Suprapubic skin (tissue), 4 donors: ENCODE data around the gene ALDH1L1. TPM values are rescaled to one million over a fixed set of nuclear protein-coding genes. Genes with fewer than 3 reads are reported as not detected.

Source experiments
- DNase-seq, 2 donors: peaks; one replicate each; pipeline ENCODE4 v3.0.0-alpha.2; 2019; ENCODE audit warnings: low spot score in 2 of 2
- H3K27ac ChIP-seq: fragments of 200-600 bp; sonication (generic); one replicate; pipeline ENCODE4 v1.5.1; 2019
- H3K27me3 ChIP-seq: fragments of 200-600 bp; sonication (generic); one replicate; pipeline ENCODE4 v1.5.1; 2019
- H3K36me3 ChIP-seq: fragments of 200-600 bp; sonication (generic); one replicate; pipeline ENCODE4 v1.5.1; 2019
- H3K4me1 ChIP-seq: fragments of 200-600 bp; sonication (generic); one replicate; pipeline ENCODE4 v1.5.1; 2019
- H3K4me3 ChIP-seq: fragments of 200-600 bp; sonication (generic); one replicate; pipeline ENCODE4 v1.5.1; 2019; ENCODE audit warnings: mild to moderate bottlenecking
- H3K9me3 ChIP-seq: fragments of 200-600 bp; sonication (generic); one replicate; pipeline ENCODE4 v1.5.1; 2019
- EP300 ChIP-seq: sonication (generic); formaldehyde crosslinking; IDR thresholded peaks from one replicate; pipeline ENCODE4 v1.6.1; 2017; ENCODE audit warnings: antibody characterized with exemption
- POLR2A ChIP-seq, 2 donors: fragments of 450-650 bp; IDR thresholded peaks; one replicate each; pipeline ENCODE4 v1.6.1; 2017; ENCODE audit warnings: antibody characterized with exemption in 2 of 2, mild to moderate bottlenecking in 2 of 2, moderate library complexity in 2 of 2
- POLR2AphosphoS5 ChIP-seq, 3 donors: sonication (generic); formaldehyde crosslinking; IDR thresholded peaks; one replicate each; pipeline ENCODE4 v1.6.1; 2017; ENCODE audit warnings: antibody characterized with exemption in 3 of 3
- WGBS: methylation state at CpG from one replicate; pipeline ENCODE4 v1.1.5; 2018; 5-methylcytosine and 5-hydroxymethylcytosine counted together
- total RNA-seq, 4 donors: library from RNA; depleted of rRNA; stranded (reverse); fragments of >200 nt; gene quantifications; one replicate each; pipeline ENCODE4 v1.1.0, GENCODE V29; 2016
- TF ChIP-seq, protein P1 (sequence below), 2 donors: fragments of 200-600 bp in 1 of 2; fragments of 450-650 bp in 1 of 2; sonication (generic) in 1 of 2; IDR thresholded peaks; one replicate each; pipeline ENCODE4 v1.5.1; 2016 to 2019; ENCODE audit warnings: antibody characterized with exemption in 2 of 2, mild to moderate bottlenecking in 1 of 2, moderate library complexity in 1 of 2

The ALDH1L1 gene
- 1 to 10 TPM; 5.1 to 8.5 (median 7.4) TPM for total RNA-seq

DNA sequence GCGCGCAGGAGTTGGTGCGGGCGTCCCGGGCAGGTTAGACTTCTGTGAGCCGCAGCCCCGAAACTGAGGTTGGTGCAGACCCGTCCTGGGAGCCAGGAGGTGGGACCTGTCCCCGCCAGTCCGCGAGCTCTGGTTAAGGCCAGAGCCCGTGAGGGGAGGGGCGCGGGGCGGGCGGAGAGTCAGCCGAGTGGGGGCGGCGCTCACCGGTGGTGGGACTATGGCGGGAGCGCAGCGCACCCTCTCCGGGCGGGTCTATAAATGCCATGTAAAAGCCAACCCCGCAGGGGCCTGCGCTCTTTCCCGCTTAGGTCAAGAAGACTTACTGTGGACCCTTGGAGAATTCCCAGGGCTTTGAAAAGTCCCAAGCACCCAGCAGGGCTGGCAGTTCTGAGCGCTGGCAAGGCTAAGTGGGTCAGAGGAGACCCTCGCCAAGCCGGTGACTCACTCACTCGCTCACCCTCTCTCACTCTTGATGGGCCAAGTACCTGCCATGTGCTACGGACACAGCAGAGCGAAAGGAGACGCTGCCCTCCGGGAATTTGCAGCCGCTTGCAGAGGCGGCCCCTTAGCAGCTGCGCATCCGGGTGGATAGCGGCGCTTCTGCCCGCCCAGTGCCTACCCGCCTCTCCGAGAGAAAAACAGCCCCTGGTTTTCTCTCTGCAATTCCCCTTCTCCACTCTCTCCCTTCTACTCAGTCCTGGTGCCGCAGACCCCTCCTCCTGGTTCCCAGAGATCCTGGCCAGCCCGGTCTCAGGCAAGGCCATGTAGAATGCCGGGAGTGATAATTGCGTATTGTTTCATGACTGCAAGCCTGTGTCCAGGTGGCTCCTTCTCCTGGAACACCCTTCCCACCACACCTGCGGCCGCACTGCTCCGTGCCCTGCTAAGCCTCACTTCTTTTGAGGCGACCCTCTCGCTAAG, at the start of gene ALDH1L1:
Gene ALDH1L1, minus strand, starts transcription at position 110 of the 921 bp plus-strand sequence. CDS start 19,607 bp downstream, outside the sequence.
- peak within 1 kb of the TSS; percentile 45 for H3K27ac ChIP-seq
- peaks cover 23% of the 10 kb centered on the region for H3K4me1 ChIP-seq
- H3K36me3 ChIP-seq = no peaks in the 10 kb centered on the region
- 7% methylated on average over 31 of the region's 54 CpGs for WGBS
- DNase-seq = no peak
- TF ChIP-seq EP300 (peak; percentile 30), POLR2A (IDR thresholded peaks at IDR 0.05) (no peak)
- H3K27me3 ChIP-seq = peaks cover 36% of the 10 kb centered on the region
- H3K9me3 ChIP-seq = no peaks in the 10 kb centered on the region
- H3K4me3 ChIP-seq = peak within 1 kb of the TSS; percentile 53

DNA sequence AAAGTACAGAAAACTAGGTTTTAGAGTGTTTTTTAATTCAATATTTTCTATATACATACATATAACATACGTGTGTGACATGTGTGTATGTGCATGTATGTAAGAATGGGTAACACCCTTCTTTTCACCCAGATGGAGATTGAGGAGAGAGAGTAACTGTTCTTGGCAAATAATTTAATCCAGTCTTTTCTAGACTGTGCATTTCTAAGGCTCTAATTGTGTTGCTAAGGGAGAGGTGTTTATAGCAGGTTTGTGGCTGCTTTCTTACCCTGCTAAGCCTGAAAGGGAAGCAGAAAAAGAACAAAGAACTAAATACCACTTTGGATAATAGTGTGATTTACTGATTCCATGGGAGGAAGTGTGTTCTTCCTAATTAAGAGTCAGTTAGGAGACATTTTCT, 46.0 kb upstream of the ALDH1L1 start:
- WGBS = 0% methylated on average over 1 of the region's 1 CpG
- Histone ChIP-seq H3K4me1 (no peaks in the 10 kb centered on the region), H3K36me3 (no peaks in the 10 kb centered on the region), H3K27ac (no peak overlapping the region), H3K4me3 (no peak overlapping the region), H3K27me3 (peaks cover 6% of the 10 kb centered on the region), H3K9me3 (no peaks in the 10 kb centered on the region)
- no peak for DNase-seq
- no peak for TF ChIP-seq EP300
- no peak for TF ChIP-seq POLR2AphosphoS5 (IDR thresholded peaks at IDR 0.05)
- TF ChIP-seq, protein P1, sequence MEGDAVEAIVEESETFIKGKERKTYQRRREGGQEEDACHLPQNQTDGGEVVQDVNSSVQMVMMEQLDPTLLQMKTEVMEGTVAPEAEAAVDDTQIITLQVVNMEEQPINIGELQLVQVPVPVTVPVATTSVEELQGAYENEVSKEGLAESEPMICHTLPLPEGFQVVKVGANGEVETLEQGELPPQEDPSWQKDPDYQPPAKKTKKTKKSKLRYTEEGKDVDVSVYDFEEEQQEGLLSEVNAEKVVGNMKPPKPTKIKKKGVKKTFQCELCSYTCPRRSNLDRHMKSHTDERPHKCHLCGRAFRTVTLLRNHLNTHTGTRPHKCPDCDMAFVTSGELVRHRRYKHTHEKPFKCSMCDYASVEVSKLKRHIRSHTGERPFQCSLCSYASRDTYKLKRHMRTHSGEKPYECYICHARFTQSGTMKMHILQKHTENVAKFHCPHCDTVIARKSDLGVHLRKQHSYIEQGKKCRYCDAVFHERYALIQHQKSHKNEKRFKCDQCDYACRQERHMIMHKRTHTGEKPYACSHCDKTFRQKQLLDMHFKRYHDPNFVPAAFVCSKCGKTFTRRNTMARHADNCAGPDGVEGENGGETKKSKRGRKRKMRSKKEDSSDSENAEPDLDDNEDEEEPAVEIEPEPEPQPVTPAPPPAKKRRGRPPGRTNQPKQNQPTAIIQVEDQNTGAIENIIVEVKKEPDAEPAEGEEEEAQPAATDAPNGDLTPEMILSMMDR (IDR thresholded peaks at IDR 0.05) = no peak
- no peak for TF ChIP-seq POLR2A (IDR thresholded peaks at IDR 0.05)

DNA sequence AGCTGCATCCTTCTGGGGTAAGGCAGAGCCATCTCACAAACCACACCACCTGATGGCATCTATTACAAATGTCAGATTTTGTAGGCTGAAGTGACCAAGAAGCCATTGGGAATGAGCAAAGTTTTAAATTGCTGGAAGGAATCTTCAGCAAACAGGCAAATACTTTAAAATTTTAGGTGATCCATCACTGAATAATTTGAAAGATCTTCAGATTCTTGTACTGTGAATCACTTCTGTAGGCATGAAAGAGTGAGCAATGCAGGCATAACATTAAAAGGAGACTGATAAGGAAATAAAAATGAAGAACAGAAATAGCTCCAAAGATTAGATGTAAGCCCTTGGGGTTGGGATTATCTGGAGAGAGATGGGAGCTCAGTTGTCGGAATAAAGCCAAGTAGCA, 36.0 kb upstream of the ALDH1L1 start:
- no peaks in the 10 kb centered on the region for H3K9me3 ChIP-seq
- no peak for DNase-seq
- no peak for TF ChIP-seq POLR2AphosphoS5 (IDR thresholded peaks at IDR 0.05)
- TF ChIP-seq, protein P1 (IDR thresholded peaks at IDR 0.05) = no peak
- TF ChIP-seq POLR2A (IDR thresholded peaks at IDR 0.05) = no peak
- no peak for TF ChIP-seq EP300
- peaks cover 57% of the 10 kb centered on the region for H3K27me3 ChIP-seq
- no peak overlapping the region for H3K27ac ChIP-seq
- 73% methylated on average over 1 of the region's 1 CpG for WGBS
- H3K4me1 ChIP-seq = peaks cover 17% of the 10 kb centered on the region
- no peaks in the 10 kb centered on the region for H3K36me3 ChIP-seq
- H3K4me3 ChIP-seq = no peak overlapping the region

DNA sequence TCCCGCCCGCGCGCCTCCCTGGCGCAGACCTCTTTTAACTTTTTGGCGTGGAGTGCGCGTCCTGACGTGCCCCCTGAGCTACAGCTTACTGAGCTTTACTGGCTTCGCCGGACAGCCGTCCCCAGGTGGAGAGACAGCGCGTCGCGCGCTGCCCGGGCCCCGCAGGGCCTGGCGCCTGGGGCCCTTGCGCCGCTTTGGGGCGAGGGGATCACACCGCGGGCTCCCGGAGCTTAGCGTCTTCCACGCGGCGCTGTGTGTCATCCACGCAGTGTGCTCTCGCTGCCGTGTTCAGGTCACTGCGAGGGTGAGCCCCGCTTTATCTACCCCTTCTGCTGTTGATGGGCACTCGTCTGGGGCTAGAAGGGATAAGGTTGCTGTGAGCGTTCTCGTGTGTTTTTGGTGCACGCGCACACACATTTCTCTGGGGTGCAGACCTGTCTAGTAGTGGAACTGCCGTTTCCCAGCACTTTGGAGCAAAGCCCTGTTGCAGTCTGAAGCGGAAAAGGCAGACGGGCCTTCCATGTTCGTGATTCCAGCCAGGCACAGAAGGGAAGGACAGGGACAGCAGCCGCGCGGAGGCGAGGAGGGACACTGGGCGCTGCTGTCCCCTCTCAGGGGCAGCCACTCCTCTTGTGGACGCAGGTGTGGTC, 33.1 kb upstream of the ALDH1L1 start:
- no peak for DNase-seq
- H3K4me3 ChIP-seq = peak overlapping the region; percentile 58
- no peaks in the 10 kb centered on the region for H3K36me3 ChIP-seq
- no peaks in the 10 kb centered on the region for H3K9me3 ChIP-seq
- H3K4me1 ChIP-seq = peaks cover 23% of the 10 kb centered on the region
- H3K27ac ChIP-seq = no peak overlapping the region
- WGBS = 0% methylated on average over 1 of the region's 50 CpGs
- TF ChIP-seq POLR2AphosphoS5 (IDR thresholded peaks at IDR 0.05) (no peak), EP300 (no peak), POLR2A (IDR thresholded peaks at IDR 0.05) (no peak)
- TF ChIP-seq, protein P1 (IDR thresholded peaks at IDR 0.05) = no peak
- peaks cover 52% of the 10 kb centered on the region for H3K27me3 ChIP-seq

DNA sequence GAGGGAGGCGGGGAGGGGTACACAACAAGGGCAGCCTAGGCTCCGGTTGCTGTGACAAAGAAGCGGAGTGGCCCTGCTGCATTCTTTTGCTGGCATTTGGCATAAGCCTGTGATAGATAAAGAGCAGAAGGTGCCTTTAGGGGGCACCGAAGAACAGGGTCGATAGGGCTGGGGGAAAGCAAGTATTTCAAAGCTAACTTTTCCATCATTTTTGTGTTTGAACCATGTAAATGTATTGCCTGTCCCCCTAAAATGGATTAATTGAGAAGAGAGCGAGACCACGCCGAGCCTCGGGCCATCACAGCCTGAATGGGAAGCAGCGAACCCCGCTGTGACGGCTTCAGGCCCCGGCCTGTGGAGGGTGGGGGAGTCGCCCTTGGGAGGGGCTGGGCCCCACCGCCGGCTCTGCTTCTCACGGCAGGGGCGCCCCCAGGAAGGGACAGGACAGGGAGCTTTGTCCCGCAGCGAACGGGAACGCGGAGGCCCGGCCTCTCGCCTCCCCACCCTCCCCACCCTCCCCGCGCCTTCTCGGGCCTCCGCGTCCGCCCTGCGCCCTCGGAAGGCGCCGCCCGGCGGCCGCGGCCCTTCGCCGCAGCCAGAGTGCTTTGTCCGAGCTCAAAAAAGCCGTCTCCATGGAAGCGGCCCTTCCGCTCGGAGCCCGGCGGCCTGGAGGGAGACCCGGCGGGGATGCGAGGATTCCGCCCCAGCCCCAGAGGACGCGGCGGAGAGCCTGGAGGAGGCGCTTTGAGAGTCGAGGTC, 32.4 kb upstream of the ALDH1L1 start:
- DNase-seq = no peak
- Histone ChIP-seq H3K27me3 (peaks cover 50% of the 10 kb centered on the region), H3K4me3 (peak overlapping the region; percentile 58), H3K4me1 (peaks cover 28% of the 10 kb centered on the region), H3K36me3 (no peaks in the 10 kb centered on the region), H3K27ac (no peak overlapping the region), H3K9me3 (no peaks in the 10 kb centered on the region)
- WGBS = 3% methylated on average over 44 of the region's 57 CpGs
- TF ChIP-seq, protein P1 (IDR thresholded peaks at IDR 0.05) = peak in 1 of 2 donors; percentile 44
- TF ChIP-seq EP300 = no peak
